ENCODE results near the gene GZMM.

- TF ChIP-seq CTCF (IDR thresholded peaks at IDR 0.05) (no peak), POLR2A (IDR thresholded peaks at IDR 0.05) (no peak)
Observed at GRCh38 chr19:535017-535835, 8.6 kb upstream of the GZMM start.

Data from Peyer's patch (tissue), 4 donors.